NCI-H187 (cell line): ENCODE results near the gene AQP12B.

Source experiments
- DNase-seq, 2 experiments: peaks; one replicate each; lab custom pipeline; 2025; lab: John Stamatoyannopoulos, UW

AQP12B gene

DNA sequence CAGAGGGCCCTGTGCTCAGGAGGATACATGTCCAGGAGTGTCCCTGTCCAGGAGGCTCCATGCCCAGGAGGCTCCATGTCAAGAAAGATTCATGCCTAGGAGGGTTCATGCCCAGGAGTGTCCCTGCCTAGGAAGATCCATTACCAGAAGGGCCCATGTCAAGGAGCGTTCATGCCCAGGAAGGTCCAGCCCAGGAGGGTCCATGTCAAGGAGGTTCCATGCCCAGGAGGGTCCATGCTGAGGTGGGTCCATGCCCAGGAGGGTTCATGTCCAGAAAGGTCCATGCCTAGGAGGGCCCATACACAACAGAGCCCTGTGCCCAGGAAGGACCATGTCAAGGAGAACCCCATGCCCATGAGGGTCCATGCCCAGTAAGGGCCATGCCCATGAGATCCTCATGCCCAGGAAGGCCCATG, 50.4 kb downstream of the AQP12B start:
- no peak for DNase-seq

DNA sequence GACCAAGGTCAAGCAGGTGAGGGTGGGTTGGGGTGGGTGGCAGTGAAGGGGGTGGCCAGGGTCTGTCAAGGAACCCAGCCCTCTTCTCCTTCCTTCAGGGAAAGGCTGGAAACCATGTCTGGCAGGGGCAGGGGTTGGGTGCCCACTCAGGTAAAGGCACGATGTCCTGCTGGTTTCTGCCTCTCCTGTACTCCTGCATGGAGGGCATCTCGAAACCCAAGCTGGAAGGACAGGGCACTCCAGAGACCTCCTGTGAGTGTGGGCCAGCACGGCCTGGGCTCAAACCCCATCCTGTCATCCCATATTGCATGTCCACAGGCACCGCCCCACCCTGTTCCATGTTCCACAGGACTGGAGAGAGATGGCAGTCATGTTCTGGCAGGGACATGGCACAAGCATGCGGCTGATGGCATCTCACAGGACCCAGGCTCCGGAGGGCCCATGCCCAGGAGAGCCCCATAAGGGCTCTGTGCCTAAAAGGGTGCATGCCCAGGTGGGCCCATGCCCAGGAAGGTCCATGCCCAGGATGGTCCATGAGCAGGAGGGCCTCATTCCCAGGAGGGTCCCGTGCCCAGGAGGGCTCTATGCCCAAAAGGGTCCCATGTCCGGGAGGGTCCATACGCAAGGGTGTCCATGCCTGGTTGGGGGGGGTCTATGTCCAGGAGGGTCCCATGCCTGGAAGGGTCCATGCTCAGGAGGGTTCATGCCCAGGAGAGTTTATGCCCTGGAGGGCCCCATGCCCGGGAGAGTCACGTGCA, 51.0 kb downstream of the AQP12B start:
- DNase-seq: no peak

GRCh38 chr2:240630771-240631547, 51.7 kb downstream of the AQP12B start:
- no peak for DNase-seq

GRCh38 chr2:240629968-240630770, 52.5 kb downstream of the AQP12B start:
- DNase-seq: no peak

DNA sequence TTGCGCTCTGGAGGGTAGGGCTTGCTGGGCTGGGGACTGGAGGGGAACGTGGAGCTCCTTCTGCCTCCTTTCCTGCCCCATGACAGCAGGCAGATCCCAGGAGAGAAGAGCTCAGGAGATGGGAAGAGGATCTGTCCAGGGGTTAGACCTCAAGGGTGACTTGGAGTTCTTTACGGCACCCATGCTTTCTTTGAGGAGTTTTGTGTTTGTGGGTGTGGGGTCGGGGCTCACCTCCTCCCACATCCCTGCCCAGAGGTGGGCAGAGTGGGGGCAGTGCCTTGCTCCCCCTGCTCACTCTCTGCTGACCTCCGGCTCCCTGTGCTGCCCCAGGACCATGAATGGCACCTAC, 53.1 kb downstream of the AQP12B start:
- no peak for DNase-seq

DNA sequence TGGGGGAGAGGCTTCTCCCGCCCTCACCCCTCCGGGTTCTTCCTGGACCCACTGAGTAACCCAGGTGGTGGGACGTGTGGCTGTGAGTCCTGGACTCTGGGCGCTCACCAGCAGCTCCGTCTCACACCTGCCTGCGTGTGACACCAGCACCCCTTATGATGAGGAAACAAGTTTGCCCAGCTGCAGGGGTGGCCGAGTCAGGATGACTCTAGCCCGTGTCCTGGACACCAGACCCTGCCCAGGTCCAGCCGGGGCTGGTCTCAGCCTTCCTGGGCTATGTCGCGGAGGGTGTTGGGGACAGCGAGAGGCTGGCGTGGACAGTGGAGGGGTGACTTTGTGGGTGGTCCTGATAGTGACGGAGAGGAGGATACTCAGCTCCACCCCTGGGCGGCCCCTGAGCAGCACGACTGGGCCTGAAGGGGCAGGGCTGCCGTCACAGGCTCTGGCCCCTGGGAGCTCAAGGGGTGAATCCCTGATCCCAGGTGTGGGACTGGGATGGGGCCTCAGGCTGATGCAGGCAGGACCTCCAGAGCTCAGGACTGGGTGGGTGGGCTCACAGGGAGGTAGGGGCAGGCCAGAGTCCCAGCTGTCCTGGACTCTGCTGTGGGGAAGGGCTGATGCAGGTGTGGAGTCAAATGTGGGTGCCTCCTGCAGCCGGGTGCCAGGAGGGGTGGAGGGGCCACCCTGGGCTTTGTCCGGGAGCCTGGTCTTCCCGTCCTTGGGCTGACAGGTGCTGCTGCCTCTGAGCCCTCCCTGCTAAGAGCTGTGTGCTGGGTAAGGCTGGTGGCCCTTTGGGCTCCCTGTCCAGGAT, 53.7 kb downstream of the AQP12B start:
- DNase-seq: no peak

DNA sequence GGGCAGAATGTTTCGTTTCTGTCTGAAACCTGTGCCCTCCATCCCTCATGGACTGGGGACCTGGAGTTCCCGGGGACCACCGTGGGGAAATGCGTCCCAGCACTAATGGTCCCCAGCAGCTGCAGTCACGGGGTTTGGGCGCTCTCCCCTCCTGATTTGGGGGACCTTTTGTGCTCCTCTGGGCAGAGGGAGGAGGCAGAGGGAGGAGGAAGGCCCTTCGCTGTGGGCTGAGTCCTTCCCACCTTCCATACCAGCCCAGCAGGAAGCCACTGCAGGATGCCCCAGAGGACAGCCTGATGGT, 54.2 kb downstream of the AQP12B start:
- DNase-seq: no peak

DNA sequence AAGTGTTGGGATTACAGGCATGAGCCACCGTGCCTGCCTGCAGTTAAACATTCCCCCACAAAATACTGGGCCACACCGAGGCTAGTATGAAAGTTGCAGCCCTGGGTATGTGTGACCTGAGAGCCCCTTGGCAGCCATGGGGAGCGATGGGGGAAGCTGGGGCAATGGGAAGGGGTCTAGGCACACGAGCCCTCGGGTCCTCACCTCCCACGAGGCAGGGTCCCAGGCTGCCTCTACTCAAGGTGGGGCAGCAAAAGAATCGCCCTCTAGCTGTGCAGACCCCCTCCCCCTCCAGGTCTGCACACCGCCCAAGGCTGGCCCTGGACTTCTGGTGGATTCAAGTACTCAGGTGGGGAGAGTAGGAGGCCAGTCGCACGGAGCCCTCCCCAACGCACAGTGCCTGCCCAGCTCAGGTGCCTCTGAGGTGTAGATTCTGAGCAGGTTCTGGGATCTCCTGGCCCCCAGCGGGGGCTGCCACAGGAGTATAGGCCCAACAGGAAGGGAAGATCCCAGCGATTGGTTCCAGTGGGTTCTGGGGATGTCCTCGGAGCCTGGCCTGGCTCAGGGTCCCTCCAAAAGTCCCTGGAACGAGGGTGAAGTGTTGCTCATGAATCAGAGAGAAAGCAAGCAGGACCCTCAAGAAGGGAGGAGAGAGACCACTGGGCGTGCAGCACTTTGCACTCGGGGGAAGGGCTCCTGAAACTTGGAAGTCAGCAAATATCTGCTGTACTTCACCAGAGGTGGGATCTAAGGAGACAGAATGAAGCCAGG, 54.8 kb downstream of the AQP12B start:
- DNase-seq: no peak

DNA sequence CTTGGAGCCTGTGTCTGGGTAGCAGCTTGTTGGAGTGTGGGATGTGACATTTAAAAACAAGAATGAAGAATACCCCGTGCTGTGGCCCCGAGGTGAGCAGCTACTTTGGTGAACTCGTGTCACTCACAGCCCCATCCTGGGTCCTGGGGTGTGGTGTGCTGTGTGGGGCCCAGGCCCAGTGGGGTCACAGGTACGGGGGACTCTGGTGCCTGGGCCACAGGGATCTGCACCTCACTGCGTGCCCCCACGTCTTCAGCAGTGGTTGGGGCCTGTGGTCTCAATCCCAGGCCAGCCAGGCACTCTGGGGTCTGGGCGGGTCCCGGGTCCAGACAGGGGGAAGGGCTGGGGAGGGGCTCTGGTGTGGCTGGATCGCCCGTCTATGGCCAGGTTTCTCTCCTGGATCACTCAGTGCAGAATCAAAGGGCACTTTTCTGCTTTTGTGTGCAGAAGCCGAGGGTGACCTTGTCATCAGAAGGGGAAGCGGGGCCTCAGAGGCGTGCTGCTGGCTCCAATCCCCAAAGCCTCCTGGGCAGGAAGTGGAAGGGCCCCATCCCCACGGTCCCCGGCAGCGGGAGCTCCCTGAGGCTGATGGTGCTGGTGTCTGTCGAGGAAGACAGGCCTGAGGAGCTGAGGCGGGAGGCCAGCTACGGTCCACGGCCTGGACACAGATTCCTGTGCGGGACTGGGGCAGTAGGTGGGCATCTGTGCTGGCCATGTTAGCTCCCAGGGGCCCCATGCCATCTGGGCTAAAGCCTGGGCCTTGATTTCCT, 56.0 kb downstream of the AQP12B start:
- DNase-seq: no peak
